K562 (cell line): ENCODE measurements around the gene CAMK2N1. TPM values are rescaled to one million over a fixed set of nuclear protein-coding genes. Genes with fewer than 3 reads are reported as not detected.

Source experiments
- ATAC-seq: fragments of 200-7000 bp; cut with Tn5 transposase; 3 replicates; pipeline ENCODE4 v1.9.1; 2020; ENCODE audit warnings: moderate library complexity
- BruUV-seq: library from RNA; stranded (reverse); fragments of 400-500 nt; replicated peaks from 2 replicates; lab custom pipeline; 2021; lab: Mats Ljungman, UMichigan
- CTCF ChIA-PET: fragments of 300-600 bp; formaldehyde crosslinking; extraction: SDS; loops from one replicate; lab custom pipeline; 2021; ENCODE audit warnings: low intra/inter-chr PET ratio; lab: Yijun Ruan, JAX
- POLR2A ChIA-PET: fragments of 300-600, 350-650 bp; sonication (Branson Sonifier 250); formaldehyde crosslinking; extraction: SDS; loops from one replicate; lab custom pipeline; 2021; ENCODE audit warnings: antibody characterized with exemption, inconsistent platforms; lab: Yijun Ruan, JAX
- DNase-seq, 4 experiments: peaks; one replicate each; pipeline versions ENCODE4 v3.0.0 to v3.0.0-alpha.2; 2011 to 2018; ENCODE audit warnings: low spot score in 3 of 4, mixed read lengths in 3 of 4; ENCODE audit errors: extremely low read depth in 1 of 4
- FAIRE-seq: peaks from 2 replicates; lab custom pipeline; 2011; peaks lifted over from hg19 to GRCh38; lab: Jason Lieb, UNC
- H2AFZ ChIP-seq: 2 replicates; pipeline ENCODE4 v1.6.0; 2011; ENCODE audit warnings: low read depth, low read length, control low read depth, inconsistent platforms
- H3K27ac ChIP-seq: fragments of 200-600 bp; 3 replicates; pipeline ENCODE4 v1.8.0; 2011; ENCODE audit warnings: low read depth, mild to moderate bottlenecking, control low read depth, inconsistent platforms, low read length, moderate library complexity, mixed read lengths; ENCODE audit errors: extremely low read depth
- H3K27me3 ChIP-seq, 2 experiments: fragments of 300-600 bp in 1 of 2; 2 replicates in 1 of 2; 3 replicates in 1 of 2; pipeline versions ENCODE4 v1.6.0 to v1.8.0; 2011; ENCODE audit warnings: inconsistent platforms in 2 of 2, low read length in 2 of 2, mild to moderate bottlenecking in 1 of 2, mixed read lengths in 1 of 2, moderate library complexity in 1 of 2; ENCODE audit not compliant: control insufficient read depth in 2 of 2, insufficient read depth in 2 of 2
- H3K36me3 ChIP-seq: fragments of 300-600 bp; 3 replicates; pipeline ENCODE4 v1.8.0; 2011; ENCODE audit warnings: mild to moderate bottlenecking, low read length, inconsistent platforms; ENCODE audit not compliant: control insufficient read depth, insufficient read depth
- H3K4me1 ChIP-seq, 2 experiments: fragments of 200-600 bp in 1 of 2; replicated peaks in 1 of 2; 2 replicates in 1 of 2; 3 replicates in 1 of 2; pipeline versions ENCODE4 v1.5.1 to v1.8.0; 2011; ENCODE audit warnings: inconsistent platforms in 2 of 2, low read length in 2 of 2, mild to moderate bottlenecking in 1 of 2, mixed read lengths in 1 of 2, moderate library complexity in 1 of 2; ENCODE audit not compliant: control insufficient read depth in 2 of 2, insufficient read depth in 2 of 2
- H3K4me2 ChIP-seq: 2 replicates; pipeline ENCODE4 v1.6.1; 2011; ENCODE audit warnings: low read length, control low read depth, inconsistent platforms, mixed read lengths; ENCODE audit not compliant: insufficient read depth
- H3K4me3 ChIP-seq: fragments of 200-600 bp; sonication (generic), shearing (Covaris generic); 2 replicates; pipeline ENCODE4 v1.5.1; 2016; ENCODE audit warnings: control low read depth, inconsistent platforms
- H3K79me2 ChIP-seq: fragments of 200-600 bp; 3 replicates; pipeline ENCODE4 v1.8.0; 2011; ENCODE audit warnings: low read length, inconsistent platforms; ENCODE audit not compliant: control insufficient read depth, insufficient read depth
- H3K9ac ChIP-seq, 2 experiments: 2 replicates each; pipeline versions ENCODE4 v1.6.0 to v1.6.1; 2011; ENCODE audit warnings: low read depth in 2 of 2, low read length in 2 of 2, control low read depth in 1 of 2, inconsistent platforms in 1 of 2, mild to moderate bottlenecking in 1 of 2, mixed read lengths in 1 of 2; ENCODE audit not compliant: insufficient read depth in 1 of 2
- H3K9me1 ChIP-seq: one replicate; pipeline ENCODE4 v1.6.0; 2011; ENCODE audit warnings: inconsistent platforms, mild to moderate bottlenecking, low read length, moderate library complexity; ENCODE audit not compliant: control insufficient read depth, insufficient read depth
- H3K9me3 ChIP-seq: replicated peaks from 2 replicates; pipeline ENCODE4 v1.5.1; 2011; ENCODE audit warnings: low read depth, low read length, inconsistent platforms; ENCODE audit not compliant: control insufficient read depth, insufficient read depth
- H4K20me1 ChIP-seq: replicated peaks from 2 replicates; pipeline ENCODE4 v1.6.1; 2011; ENCODE audit warnings: low read length, inconsistent platforms, mixed read lengths; ENCODE audit not compliant: control insufficient read depth, insufficient read depth
- NCOA1 ChIP-seq: fragments of 450-650 bp; IDR thresholded peaks from 2 replicates; pipeline ENCODE4 v1.6.1; 2016; ENCODE audit warnings: low read depth
- POLR2G ChIP-seq: fragments of 200-400 bp; formaldehyde crosslinking; IDR thresholded peaks from 2 replicates; pipeline ENCODE4 v1.6.1; 2017; ENCODE audit warnings: low read depth, mild to moderate bottlenecking, antibody characterized with exemption, low read length, moderate library complexity
- RBFOX2 ChIP-seq: fragments of 200-400 bp; formaldehyde crosslinking; IDR thresholded peaks from 2 replicates; pipeline ENCODE4 v1.6.1; 2017; ENCODE audit warnings: low read depth, mild to moderate bottlenecking, low read length, moderate library complexity
- ZHX1 ChIP-seq: fragments of 150-350 bp; conservative IDR thresholded peaks from 2 replicates; pipeline ENCODE4 v1.6.1; 2014; ENCODE audit warnings: low read length
- WGBS: fragments of 100-300 bp; shearing (Covaris generic); methylation state at CpG from one replicate; pipeline ENCODE4 v1.1.6; 2016; ENCODE audit warnings: low coverage, mixed read lengths; ENCODE audit not compliant: insufficient coverage; ENCODE audit errors: missing lambda C conversion rate; 5-methylcytosine and 5-hydroxymethylcytosine counted together
- in situ Hi-C: fragments of 300-500 bp; cut with MboI; formaldehyde crosslinking; loops from 4 replicates; pipeline ENCODE4 v1.15.0; 2018; ENCODE audit warnings: inconsistent platforms, mixed read lengths
- intact Hi-C: fragments of 100-400 bp; cut with micrococcal nuclease; formaldehyde crosslinking; loops from 2 replicates; pipeline ENCODE4 v1.14.2; 2022
- polyA plus RNA-seq, 8 experiments: library from polyadenylated mRNA; depleted of rRNA in 4 of 8; stranded (reverse) in 5 of 8; unstranded in 3 of 8; fragments of >200 nt; fragmentation: Nextera tagmentation in 2 of 8; fragmentation: Illumina TruSeq in 1 of 8; extraction: Ambion mirVana in 2 of 8; extraction: Trizol in 1 of 8; gene quantifications; 2 replicates each; pipeline versions ENCODE4 v1.2.1 to v1.2.3, GENCODE V29; 2011 to 2014; ENCODE audit warnings: inconsistent platforms in 1 of 8, missing spikeins in 1 of 8
- total RNA-seq, 7 experiments: library from RNA; depleted of rRNA in 6 of 7; stranded (reverse); fragments of >200 nt in 6 of 7; fragmentation: Illumina TruSeq in 2 of 7; extraction: Trizol in 2 of 7; gene quantifications; 2 replicates each; pipeline versions ENCODE4 v1.2.1 to v1.2.3, GENCODE V29; 2011 to 2021; ENCODE audit warnings: low replicate concordance in 1 of 7
- TF ChIP-seq, protein P1 (sequence below): IDR thresholded peaks from 2 replicates; pipeline ENCODE4 v1.6.1; 2016; ENCODE audit warnings: missing genetic modification characterization, missing compliant biosample characterization

CAMK2N1 gene
- total and polyA plus RNA-seq, 9 of the 15 experiments (the other 6 are each of a cell fraction or from before 2014, with no cell fraction given), result 0.09 to 1.4 (median 0.34) TPM

GRCh38 chr1:20505488-20505887 lies 19.5 kb upstream of the CAMK2N1 start:
- Histone ChIP-seq H4K20me1 (no peaks in the 10 kb centered on the region; the same call in 1 of the 2 replicates), H3K27ac (no peak overlapping the region), H3K9me1 (no peaks in the 10 kb centered on the region), H3K4me2 (no peak overlapping the region), H3K4me1 (peaks cover 3 to 11% of the 10 kb centered on the region in 2 experiments; a peak in 3 of 5 replicates), H3K36me3 (peaks cover 50% of the 10 kb centered on the region), H2AFZ (no peak overlapping the region), H3K4me3 (no peak overlapping the region), H3K9me3 (peaks cover 7% of the 10 kb centered on the region; the same call in 1 of the 2 replicates), H3K9ac (no peak overlapping the region), H3K27me3 (peaks cover 0 to 3% of the 10 kb centered on the region in 2 experiments; a peak in 1 of 5 replicates), H3K79me2 (peaks cover 40% of the 10 kb centered on the region)
- POLR2A ChIA-PET, result interaction anchor here (0.7 kb wide), 1 partner anchor 14 kb away, joined by 3 read pairs; no protein-coding TSS in a partner anchor
- CTCF ChIA-PET, result no interaction called here
- WGBS, result 88% methylated on average over 1 of the region's 1 CpG
- intact Hi-C loops, result no loop called here
- no peak for FAIRE-seq
- DNase-seq, result no peak
- in situ Hi-C loops, result no loop called here
- TF ChIP-seq NCOA1, result no peak
- TF ChIP-seq, protein P1, sequence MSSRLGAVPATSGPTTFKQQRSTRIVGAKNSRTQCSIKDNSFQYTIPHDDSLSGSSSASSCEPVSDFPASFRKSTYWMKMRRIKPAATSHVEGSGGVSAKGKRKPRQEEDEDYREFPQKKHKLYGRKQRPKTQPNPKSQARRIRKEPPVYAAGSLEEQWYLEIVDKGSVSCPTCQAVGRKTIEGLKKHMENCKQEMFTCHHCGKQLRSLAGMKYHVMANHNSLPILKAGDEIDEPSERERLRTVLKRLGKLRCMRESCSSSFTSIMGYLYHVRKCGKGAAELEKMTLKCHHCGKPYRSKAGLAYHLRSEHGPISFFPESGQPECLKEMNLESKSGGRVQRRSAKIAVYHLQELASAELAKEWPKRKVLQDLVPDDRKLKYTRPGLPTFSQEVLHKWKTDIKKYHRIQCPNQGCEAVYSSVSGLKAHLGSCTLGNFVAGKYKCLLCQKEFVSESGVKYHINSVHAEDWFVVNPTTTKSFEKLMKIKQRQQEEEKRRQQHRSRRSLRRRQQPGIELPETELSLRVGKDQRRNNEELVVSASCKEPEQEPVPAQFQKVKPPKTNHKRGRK (tag), result peak; percentile 85
- no TSS peak for BruUV-seq
- no peak for ATAC-seq

DNA sequence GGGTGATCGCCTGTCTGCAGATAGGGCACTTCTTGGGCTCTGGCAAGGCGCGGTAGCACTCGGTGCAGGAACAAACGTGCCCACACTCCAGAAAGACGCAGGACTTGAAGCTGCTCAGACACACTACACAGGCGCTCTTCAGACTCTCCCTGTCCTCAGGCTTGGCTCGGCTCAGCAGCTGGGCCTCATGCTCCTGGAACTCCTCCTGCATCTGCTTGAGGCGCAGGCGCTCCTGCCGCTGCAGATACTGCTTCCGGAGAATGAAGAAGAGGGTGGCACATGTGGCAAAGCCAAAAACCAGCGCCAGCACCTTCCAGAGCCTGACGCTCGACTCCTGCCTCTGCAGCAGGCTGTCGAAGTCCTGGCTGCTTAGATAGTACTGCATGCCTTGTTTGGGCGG lies 14.7 kb upstream of the CAMK2N1 start:
- H3K27me3 ChIP-seq, result no peaks in the 10 kb centered on the region
- in situ Hi-C loops (no loop called here), intact Hi-C loops (no loop called here)
- peaks cover 19% of the 10 kb centered on the region for H3K79me2 ChIP-seq
- no peak overlapping the region for H3K27ac ChIP-seq
- H3K9ac ChIP-seq, result no peak overlapping the region; a peak in 1 of 4 replicates
- ChIA-PET CTCF (no interaction called here), POLR2A (interaction anchor here (0.6 to 1.4 kb wide), 2 partner anchors 11 to 128 kb away, joined by 3 to 4 read pairs; no protein-coding TSS in a partner anchor)
- TF ChIP-seq ZHX1, result no peak
- TF ChIP-seq RBFOX2, result peak; percentile 44; the same call in 1 of the 2 replicates
- 0 out of 2 replicates have a peak, but pooled peaks have one; percentile 45 for TF ChIP-seq POLR2G
- no TSS peak for BruUV-seq
- no peak for FAIRE-seq
- peaks cover 0 to 3% of the 10 kb centered on the region in 2 experiments; a peak in 1 of 5 replicates for H3K4me1 ChIP-seq
- no peak for ATAC-seq
- no peak overlapping the region for H3K4me2 ChIP-seq
- H3K36me3 ChIP-seq, result peaks cover 64% of the 10 kb centered on the region
- no peaks in the 10 kb centered on the region for H3K9me1 ChIP-seq
- peaks cover 4% of the 10 kb centered on the region; the same call in 1 of the 2 replicates for H4K20me1 ChIP-seq
- DNase-seq, result no peak
- H2AFZ ChIP-seq, result no peak overlapping the region
- H3K4me3 ChIP-seq, result no peak overlapping the region
- H3K9me3 ChIP-seq, result no peaks in the 10 kb centered on the region
- WGBS, result 94% methylated on average over 17 of the region's 17 CpGs
